ENCODE results near the gene TSPAN18.

DNA sequence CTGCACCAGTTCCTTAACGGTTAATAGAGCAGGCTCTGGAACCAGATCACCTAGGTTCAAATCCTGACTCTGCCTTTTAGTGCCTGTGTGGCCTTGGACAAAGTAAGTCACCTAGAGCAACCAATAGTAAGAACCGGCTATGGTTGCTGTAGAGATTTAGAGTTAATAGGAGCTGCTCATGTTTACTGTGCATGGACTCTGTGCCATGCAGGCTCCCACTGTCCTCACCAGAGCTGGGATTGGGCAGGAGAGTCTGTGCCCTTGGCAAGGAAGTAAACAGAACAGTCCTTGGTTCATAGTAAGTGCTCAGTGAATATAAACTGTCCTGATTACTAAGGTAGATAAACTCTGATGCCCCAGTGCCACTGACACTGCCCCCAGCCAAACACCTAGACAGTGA, 225.3 kb downstream of the TSPAN18 start:
- TF ChIP-seq, protein P1, sequence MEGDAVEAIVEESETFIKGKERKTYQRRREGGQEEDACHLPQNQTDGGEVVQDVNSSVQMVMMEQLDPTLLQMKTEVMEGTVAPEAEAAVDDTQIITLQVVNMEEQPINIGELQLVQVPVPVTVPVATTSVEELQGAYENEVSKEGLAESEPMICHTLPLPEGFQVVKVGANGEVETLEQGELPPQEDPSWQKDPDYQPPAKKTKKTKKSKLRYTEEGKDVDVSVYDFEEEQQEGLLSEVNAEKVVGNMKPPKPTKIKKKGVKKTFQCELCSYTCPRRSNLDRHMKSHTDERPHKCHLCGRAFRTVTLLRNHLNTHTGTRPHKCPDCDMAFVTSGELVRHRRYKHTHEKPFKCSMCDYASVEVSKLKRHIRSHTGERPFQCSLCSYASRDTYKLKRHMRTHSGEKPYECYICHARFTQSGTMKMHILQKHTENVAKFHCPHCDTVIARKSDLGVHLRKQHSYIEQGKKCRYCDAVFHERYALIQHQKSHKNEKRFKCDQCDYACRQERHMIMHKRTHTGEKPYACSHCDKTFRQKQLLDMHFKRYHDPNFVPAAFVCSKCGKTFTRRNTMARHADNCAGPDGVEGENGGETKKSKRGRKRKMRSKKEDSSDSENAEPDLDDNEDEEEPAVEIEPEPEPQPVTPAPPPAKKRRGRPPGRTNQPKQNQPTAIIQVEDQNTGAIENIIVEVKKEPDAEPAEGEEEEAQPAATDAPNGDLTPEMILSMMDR (conservative IDR thresholded peaks at IDR 0.05; ENCODE audit: low read length), result no peak
- no peak for TF ChIP-seq EZH2phosphoT487 (IDR thresholded peaks at IDR 0.05; ENCODE audit: borderline replicate concordance, low read depth, low read length)
